ENCODE results near the gene HS3ST3A1.
"Not testable (repeated sequence)": the region's sequence is repeated elsewhere in the genome, so short reads cannot be mapped to it uniquely, and the experiment has no call there.

HS3ST3A1 gene

DNA sequence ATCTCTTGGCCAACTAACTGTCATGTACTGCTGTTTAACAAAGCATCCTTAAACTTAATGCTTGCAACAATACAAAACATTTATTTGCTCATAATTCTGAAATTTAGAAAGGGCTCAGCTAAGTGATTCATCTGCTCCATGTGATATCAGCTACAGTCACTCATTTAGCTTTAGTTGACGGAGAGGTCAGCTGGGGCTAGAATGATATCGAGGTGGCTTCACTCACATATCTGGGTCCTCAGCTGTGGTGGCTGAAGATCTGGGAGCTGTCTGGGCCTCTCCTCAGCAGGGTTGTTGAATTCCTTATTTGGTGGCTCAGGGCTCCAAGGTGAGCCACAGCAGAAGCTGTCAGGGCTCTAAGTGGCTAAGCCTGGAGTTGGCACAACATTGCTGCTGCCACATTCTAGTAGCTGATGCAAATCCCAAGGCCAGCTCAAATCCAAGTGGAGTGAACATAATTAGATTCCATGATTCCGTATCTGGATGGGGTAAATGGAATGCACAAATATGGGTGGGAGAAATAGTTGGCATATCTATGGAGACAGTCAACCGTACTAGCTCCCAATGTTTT lies 62.8 kb downstream of the HS3ST3A1 start:
- DNase-seq (ENCODE audit: low read depth in 3 of 3): no peak

DNA sequence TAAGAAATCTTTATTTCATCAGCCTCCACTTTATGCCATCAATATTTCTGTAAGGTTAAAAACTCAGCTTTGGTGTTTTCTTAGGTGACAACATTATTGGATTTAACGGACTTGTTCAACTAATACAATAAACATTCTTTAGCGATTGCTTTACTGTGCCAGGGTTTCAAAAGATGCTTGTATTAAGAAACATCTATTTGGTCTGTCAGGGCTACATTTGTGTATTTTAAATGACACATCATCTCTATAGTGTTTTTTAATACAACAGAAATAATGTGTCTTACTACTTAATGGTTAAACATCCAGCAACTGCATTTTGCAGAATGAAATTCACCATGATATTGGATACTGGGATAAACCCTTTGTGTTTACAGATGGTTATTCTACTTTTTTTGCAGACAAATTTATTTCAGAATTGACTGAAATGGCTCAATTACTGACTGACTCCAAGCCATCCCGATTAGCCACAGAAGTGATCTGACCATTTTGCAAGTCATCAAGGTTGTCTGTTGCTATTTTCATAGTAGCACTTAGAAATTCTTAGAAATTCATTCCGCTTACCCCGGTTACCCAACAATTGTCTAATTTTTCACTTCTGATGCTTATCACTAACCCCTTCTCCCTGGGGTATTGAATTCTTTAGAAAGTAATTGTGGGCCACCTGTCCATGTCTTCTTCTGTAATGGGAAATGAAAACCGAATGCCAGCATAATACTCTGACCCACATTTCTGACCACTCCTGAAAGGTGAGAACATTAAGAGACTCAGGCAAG lies 63.7 kb downstream of the HS3ST3A1 start:
- DNase-seq (ENCODE audit: low read depth in 3 of 3): no peak

DNA sequence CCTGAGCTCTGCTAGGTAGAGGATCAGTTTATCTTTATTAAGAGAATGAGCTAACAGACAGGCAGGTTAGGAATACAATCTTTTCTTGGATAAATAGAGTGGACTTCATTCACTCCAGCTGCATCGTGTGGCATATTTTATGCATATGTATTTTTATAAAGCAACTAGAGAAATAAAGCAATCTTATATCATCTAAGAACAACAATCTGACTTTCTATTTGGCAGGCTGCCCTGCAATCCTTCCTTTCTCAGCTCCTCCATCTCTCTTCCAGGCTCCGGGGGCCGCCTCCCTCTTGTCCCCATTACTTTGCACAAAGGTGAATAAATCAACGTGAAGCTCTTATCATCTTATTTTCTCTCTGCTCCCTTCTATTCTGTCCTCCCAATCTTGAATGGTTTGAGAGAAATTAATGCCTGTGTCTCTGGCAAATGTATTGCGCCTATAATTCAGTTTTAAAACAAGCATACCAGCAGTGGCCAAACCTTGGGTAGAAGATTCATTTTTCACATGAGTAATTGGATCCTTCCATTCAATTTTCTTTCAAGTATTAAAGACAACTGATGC lies 64.5 kb downstream of the HS3ST3A1 start:
- no peak for DNase-seq (ENCODE audit: low read depth in 3 of 3)

DNA sequence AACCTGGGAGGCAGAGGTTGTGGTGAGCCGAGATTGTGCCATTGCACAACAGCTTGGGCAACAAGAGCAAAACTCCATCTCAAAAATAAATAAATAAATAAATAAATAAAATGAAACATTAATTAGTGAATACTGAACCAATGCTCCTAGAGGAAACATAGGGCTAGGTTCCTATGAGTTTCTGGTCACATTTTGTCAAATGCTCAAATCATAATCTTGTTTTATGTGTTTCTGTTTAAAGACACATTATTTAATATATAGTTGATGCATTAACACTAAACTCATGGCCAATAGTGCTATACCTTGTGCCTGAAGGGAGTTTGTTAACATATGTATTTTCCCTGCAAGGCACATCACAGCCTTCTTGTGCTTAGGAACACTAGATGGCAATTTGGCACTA lies 66.8 kb downstream of the HS3ST3A1 start:
- DNase-seq (ENCODE audit: low read depth in 3 of 3): no peak

GRCh38 chr17:13531721-13532120 lies 70.0 kb downstream of the HS3ST3A1 start:
- DNase-seq (ENCODE audit: low read depth in 3 of 3): no peak

DNA sequence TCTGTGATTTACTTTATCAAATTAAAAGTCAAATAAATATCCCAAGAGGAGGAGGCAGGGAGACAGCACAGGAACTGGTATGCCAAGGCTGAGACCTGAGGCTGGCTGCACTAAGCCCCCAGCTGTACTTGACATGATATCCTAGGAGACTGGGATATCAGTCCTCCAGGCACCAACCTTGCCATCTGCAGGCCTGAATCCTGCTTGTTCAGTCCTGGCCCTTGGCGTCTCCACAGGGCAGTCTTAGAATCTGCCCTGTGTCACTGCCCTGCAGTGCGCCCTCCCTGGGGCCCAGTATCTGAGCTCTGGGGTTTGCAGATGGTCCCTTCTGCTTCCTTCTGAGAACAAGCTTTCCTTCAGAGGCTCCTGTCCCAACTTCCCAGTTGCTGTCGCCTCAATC lies 75.9 kb downstream of the HS3ST3A1 start:
- no peak for DNase-seq (ENCODE audit: low read depth in 3 of 3)

- DNase-seq (ENCODE audit: low read depth in 3 of 3): no peak
These were observed 78.6 kb downstream of the HS3ST3A1 start for GRCh38 chr17:13523164-13523563.

GRCh38 chr17:13522749-13523148 lies 79.0 kb downstream of the HS3ST3A1 start:
- no peak for DNase-seq (ENCODE audit: low read depth in 3 of 3)

- DNase-seq (ENCODE audit: low read depth in 3 of 3): no peak
These were observed 79.9 kb downstream of the HS3ST3A1 start for GRCh38 chr17:13521784-13522183.

DNA sequence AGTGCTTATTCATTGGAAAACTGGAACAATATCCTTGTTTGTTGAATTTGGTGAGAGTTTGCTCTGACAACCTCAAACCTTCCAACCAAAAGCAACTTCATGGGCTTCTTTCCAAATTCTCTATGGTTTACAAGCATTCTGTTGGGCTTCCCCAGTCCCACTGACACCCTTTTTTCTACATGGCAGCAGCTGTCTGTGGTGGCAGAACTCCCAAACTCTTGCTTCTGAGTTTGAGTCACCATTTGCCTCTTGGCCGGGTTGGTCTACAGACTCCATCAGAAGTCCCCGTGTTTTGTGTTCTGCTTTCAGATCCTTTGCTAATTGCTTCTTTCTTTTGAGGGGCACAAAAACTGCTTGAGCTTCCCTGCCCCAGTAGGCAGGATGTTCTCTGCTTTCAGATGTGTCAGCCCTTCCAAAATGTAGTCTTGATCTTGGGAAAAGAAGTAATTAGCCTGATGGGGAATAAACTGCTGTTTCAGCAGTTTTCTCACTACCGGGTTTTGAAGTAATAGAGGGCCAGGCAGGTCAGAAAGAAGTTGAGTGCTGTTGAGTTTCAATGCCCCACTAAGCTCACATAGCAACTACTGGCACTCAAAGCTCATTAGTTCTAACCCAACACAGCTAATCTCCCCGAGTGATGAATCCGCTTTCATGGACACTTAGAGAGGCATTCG lies 80.7 kb downstream of the HS3ST3A1 start:
- DNase-seq (ENCODE audit: low read depth in 3 of 3): no peak

- no peak for DNase-seq (ENCODE audit: low read depth in 3 of 3)
These were observed 83.3 kb downstream of the HS3ST3A1 start for GRCh38 chr17:13518261-13519000.

DNA sequence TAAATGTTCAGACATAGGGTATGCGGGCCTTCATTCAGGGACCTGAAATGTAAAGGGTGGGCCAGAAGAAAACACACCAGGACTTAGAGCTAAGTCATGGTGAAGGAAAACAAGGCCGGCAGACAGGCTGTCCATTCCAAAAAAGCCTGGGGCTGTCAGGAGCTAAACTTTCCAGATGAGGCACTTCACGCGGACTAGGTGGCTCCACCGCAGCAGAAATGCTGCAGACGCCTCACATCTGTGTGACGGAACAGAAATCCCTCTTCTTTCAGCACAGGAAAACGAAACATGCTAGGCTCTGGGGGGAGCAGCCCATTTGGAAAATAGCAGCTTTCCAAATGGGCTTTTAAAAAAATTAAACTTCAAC lies 88.7 kb downstream of the HS3ST3A1 start:
- no peak for DNase-seq (ENCODE audit: low read depth in 3 of 3)

GRCh38 chr17:13510062-13510461 lies 91.7 kb downstream of the HS3ST3A1 start:
- no peak for DNase-seq (ENCODE audit: low read depth in 3 of 3)

GRCh38 chr17:13509527-13509926 lies 92.2 kb downstream of the HS3ST3A1 start:
- no peak for DNase-seq (ENCODE audit: low read depth in 3 of 3)

DNA sequence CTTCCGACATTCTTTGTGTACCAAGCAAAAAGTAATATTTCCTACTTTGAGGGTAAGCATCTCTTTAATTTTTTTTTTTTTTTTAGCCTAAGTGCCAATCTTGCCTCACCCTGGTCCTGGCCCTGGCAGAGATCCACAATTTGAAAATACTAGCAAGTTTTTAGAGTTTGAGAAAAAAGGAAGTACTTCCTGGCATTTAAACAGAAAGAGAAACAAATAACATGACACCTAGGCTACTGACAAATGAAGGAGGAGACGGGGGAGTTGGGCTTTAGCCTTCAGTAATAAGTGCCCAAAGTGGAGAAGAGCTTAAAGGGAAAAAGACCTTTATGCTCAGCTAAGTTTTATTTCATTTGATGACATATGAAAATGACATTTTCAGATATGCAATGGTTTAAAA lies 92.8 kb downstream of the HS3ST3A1 start:
- DNase-seq (ENCODE audit: low read depth in 3 of 3): no peak

GRCh38 chr17:13503526-13503925 lies 98.2 kb downstream of the HS3ST3A1 start:
- DNase-seq (ENCODE audit: low read depth in 3 of 3): no peak

DNA sequence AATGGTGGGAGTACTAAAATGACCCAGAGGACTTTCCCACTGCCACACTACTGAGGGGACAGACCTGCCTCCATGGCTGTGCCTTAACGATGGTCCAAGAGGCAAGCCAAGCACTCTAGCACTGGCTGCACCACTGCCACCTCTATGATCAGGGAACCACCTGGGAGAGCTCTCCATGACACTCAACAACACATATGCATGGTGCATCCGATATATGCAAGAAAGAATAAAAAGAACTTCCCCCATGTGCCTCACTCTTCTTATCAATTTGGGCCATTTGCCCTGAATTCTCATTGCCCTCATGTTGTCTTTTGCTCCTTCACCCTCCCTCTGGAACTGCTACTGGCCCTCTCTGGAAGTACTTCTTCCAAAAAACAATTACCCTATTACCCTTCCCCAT lies 99.5 kb downstream of the HS3ST3A1 start:
- DNase-seq (ENCODE audit: low read depth in 3 of 3): no peak

DNA sequence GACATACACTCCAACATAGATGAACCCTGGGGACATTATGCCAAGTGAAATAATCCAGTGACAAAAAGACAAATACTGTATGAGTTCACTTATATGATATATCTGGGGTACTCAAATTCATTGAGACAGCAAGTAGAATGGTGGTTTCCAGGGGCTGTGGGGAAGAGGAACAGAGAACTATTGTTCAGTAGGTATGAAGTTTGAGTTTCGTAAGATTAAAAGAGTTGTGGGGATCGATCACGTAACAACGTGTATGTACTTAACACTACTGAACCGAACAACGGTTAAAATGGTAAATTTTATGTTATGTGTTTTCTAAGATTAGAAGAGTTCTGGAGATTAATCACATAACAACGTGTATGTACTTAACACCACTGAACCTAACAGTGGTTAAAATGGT lies 100.8 kb downstream of the HS3ST3A1 start:
- DNase-seq (ENCODE audit: low read depth in 3 of 3): no peak

DNA sequence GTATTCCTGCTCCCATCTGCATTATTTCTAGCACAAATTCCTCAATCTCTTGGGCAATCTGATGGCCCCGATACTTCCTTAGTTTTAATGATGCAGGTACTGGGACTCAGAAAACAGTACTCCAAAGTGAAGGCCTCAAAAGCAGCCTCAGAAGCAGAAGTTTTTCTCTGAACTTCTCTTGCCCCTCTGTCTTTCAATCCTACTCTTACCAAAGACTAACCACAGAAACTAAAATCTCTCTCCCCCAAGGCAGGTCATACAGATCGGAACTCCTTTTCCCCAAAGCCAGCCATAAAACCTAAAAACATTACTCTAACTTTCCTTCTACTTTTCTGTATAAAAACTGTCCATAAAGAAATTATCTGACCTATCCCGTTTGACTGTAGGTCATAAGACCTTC lies 103.5 kb downstream of the HS3ST3A1 start:
- no peak for DNase-seq (ENCODE audit: low read depth in 3 of 3)

- not testable (repeated sequence) for DNase-seq (ENCODE audit: low read depth in 3 of 3)
These were observed 105.1 kb downstream of the HS3ST3A1 start for GRCh38 chr17:13496553-13497056.

- no peak for DNase-seq (ENCODE audit: low read depth in 3 of 3)
These were observed 106.3 kb downstream of the HS3ST3A1 start for GRCh38 chr17:13495423-13495822.

GRCh38 chr17:13492737-13493122 lies 109.0 kb downstream of the HS3ST3A1 start:
- no peak for DNase-seq (ENCODE audit: low read depth in 3 of 3)
